Effector CD4-positive, alpha-beta T cell (primary cell): Measurements from ENCODE around the gene SLC16A8.

ENCODE experiments used
- DNase-seq: peaks from one replicate; pipeline ENCODE4 v3.0.0-alpha.2; 2020

SLC16A8 gene

DNA sequence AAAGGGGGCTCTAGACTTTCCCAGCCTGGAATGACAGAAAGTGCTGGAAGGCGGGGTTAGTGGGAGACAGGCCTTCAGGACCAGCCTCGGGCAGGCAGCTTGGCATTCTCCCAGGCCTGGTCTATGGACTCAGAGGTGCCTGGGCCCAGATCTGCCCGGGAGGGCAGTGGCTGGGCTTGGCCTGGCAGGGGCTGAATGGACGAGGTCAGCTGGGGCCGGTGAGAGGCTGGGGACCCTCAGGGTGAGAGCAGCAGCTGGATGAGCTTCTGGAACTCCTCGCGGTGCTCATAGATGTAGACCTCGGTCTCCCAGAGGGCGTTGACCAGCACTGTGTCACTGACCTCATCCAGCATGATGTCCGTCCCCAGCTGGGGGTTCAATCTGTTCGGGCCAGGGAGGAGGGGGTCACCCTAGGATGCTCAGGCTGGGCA is 28.0 kb upstream of the SLC16A8 start:
- DNase-seq = no peak

GRCh38 chr22:38110863-38111852 is 27.2 kb upstream of the SLC16A8 start:
- no peak for DNase-seq

DNA sequence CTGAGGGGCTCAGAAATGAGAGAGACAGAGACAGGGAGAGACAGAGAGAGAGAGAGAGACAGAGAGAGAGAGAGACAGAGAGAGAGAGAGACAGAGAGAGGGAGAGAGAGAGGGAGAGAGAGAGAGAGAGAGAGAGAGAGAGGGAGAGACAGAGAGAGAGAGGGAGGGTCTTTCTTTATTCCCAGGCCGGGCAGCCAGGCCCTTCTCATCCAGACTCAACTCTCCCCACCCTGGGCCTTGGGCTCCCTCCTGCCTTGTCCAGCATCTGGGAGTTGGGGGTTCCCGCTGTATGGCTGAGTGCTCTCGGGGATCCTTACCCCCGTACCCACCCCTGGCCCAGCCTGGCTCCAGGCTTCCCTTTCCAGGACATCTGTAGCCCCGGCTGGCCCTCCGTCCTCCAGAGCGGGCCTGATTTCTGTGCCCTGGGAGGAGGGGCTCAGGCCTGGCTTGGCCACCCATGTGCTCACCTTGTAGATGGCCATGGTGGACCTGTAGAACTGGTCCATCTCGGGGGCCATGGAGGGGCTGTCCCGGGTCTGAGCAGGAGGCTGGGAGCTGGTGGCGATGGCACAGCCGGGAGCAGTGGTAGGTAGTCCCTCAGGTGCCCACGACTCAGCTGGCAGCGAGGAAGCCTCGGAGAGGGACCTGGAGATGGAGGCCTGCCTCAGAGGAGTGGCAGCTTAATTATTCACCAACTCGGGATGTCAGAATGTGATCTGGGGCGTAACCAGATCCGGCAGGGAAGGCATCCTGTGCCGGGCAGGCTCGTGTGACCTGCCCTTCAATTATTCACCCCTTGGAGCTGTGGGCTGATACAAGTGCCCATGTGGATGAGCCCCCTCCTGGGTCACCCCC is 26.3 kb upstream of the SLC16A8 start, which contains the start of gene BAIAP2L2:
Gene BAIAP2L2 (minus strand): TSS at position 677 of the 855 bp plus-strand sequence. CDS start 159 bp downstream, at position 518.
- DNase-seq = no peak

- DNase-seq = no peak
These were observed 25.5 kb upstream of the SLC16A8 start for GRCh38 chr22:38109371-38110001.

DNA sequence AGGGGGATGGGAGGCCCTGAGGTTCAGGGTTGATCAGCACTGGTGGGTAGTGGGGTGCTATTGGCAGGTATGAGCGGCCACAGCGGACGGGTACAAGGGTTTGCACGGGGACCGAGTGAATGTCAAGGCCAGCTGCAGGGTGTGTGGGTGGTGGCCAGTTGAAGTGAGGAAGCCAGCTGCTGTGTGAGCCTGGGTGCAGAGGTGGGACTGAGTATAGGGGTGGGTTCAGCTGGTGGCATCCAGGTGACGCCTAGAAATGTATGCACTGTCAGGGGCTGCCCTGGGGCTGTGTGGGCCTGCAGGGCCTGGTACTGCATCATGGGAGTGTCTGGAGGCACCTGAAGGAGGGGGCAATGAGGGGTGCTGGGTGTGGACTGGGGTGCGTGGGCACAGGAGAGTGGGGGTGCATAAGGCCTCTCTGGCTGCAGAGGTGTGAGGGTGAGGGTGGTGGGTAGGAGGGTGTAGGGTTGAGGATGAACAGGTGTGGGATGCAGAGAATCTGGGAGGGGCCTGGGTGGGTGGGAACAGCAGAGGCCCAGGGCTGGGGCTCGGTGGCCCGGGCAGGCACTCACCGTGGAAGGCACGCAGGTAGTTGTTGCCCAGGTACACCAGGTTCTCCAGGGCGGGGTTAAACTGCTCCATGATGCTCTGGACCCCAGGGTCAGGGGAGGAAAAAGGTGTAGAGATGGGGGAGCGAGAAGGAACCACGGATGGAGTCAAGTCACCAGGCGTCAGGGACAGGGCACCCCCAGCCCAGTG is 24.8 kb upstream of the SLC16A8 start:
- DNase-seq = no peak

- DNase-seq = no peak
These were observed 23.9 kb upstream of the SLC16A8 start for GRCh38 chr22:38107692-38108515.

DNA sequence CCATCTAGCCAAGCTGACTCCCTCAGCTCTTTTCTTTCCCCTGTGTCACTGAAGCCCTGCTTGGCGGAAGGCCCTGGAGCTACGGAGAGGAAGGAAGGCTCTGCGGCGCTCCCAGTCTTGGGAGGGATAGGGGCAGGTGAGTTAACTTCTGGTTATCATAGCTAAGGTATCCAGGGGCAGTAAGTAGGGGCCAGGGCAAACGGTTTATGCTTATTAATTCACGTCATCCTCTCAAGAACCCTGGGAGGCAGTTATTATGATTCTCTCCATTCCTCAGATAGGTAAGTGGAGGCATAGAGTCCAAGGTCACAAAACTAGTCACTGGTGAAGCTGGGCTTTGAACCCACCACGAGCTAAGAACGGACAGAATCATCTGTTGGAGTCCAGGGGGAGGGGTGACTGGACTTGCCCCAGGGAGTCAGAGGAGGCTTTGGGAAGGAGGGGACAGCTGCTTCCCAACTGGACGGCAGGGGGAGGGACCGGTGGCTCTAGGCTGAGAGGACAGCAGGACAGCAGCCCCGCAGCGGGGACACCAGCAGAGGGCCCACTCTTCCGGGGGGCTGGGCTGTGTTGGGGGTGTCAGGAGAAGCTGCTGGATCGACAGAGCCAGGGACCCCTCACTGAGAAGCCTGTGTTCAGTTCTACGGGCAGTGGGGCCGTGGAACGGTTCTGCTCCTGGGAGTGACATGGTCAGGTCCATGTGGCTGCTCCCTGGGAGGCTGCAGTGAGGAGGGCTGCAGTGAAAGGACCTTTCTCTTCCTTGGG is 23.0 kb upstream of the SLC16A8 start:
- no peak for DNase-seq

GRCh38 chr22:38104084-38104483 is 20.1 kb upstream of the SLC16A8 start:
- DNase-seq = no peak

GRCh38 chr22:38103641-38104040 is 19.7 kb upstream of the SLC16A8 start:
- no peak for DNase-seq

DNA sequence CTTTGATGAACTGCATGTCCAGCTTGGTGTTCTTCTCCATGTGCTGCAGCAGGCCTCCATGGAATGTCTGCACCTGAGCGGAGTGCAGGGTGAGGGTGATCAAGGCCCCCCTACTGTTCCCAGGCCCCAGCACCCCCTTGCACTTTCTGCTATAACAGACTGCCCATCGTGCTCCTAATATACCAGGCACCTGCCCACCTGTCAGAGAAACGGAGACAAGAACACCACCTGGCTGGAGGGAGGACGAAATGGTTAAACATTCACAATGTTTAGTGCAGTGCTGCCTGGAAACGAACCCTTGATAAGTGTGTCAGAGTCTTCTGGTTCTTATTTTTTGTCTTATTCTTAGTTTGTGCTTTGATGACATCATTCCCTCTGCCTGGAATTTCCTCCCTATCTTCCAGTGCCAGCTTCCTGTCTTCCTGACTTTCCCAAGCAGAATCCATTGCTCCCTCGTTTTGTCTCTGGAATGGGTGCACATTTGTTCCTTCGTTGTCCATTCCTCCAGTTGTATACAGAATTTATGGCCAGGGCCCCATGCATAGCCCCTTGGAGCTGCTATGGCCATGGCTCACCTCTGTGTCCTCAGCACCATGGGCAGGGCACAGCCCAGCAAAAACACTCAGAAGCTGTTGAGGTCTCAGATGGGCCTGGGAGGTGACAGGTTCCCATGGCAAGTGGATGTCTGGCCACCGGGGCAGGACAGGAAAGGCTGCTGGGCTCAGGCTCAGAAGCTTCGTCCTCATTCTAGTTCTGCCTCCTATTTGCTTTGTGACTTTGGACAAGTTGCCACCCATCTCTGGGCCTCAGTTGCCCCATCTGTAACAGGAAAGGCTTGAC is 14.6 kb upstream of the SLC16A8 start:
- no peak for DNase-seq

GRCh38 chr22:38097557-38098409 is 13.8 kb upstream of the SLC16A8 start:
- DNase-seq = no peak

DNA sequence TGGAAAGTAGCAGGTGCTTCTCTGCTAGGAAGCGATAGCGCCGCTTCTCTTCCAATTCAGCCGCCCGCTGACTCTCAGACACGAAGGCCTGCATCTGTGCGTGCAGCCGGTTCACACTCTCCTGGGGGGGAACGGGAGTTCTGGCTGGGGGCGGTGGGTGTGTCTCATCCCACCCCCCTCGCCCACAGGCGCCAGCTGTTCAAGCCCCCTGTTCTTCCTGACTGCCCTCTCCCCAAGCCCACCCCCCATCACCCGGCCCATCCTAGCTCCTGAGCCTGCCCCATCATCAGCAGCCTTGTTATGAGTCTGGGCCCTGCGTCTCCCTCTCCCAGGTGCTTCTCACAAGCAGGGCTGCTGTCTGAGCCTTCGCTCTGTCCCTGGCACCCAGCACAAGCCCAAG is 13.1 kb upstream of the SLC16A8 start:
- DNase-seq = no peak

GRCh38 chr22:38089474-38089851 is 5.5 kb upstream of the SLC16A8 start:
- DNase-seq = no peak

DNA sequence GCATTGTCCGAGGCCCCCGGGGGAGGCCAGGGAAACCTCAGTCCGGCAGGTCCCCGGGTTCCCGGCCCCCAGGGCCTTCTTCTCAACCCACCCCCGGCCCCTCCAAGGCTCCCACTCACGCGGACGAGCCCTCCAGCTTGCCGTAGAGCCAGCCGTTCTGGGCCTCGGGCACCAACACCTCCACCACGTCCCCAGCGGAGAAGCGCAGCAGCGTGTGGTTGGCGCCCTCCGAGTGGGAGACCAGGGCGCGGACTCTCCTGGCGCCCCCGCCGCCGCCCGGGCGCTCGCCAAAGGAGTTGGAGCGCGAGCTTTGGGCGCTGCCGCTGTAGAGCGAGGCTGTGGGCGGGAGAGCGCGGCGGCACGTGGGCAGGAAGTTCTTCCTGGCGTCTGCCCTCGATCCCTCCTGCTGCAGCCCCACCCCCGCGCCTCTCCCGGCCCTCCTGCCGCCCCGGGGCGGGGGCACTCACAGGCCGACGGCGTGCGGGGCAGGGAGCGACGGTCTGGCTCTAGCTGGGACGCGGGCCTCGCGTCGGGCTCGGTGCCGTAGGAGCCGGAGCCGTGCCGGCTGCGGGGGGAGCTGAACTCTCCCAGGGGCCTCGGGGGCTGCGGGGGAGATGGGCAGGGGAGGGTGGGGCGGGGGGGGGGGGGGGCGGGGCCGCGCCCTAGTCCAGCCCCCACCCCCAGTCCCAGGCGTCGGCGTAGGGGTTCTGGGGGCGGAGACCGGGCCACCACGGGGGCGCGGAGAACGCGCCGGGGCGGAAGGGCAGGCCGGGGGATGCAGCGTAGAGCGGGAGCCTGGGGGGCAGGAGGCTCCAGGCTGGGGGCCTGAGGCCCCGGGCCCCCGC is 4.9 kb upstream of the SLC16A8 start:
- DNase-seq = no peak

DNA sequence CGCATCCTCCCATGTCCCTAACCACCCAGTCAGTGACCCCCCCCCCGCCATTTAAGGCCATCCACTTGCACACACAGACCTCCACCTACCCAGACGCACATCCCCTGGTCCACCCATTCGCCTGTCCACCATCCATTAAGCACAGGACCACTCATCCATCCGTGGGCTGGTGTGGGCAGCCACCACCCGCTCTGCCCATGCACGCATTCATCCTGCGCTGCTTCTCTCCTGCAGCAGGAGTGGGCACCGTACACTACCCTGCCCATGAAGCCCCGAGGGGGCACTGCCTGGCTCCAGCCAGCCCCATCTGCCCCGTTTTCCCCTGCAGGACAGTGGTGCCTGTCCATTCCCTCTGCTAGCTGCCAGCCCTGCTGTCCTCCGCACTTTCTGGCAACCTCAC is 3.9 kb upstream of the SLC16A8 start:
- DNase-seq = no peak

- no peak for DNase-seq
These were observed 3.0 kb upstream of the SLC16A8 start for GRCh38 chr22:38086942-38087341.

GRCh38 chr22:38086001-38086845 is 2.2 kb upstream of the SLC16A8 start:
- DNase-seq = no peak
